Chondrocyte (in vitro differentiated cells): ENCODE data around the gene ADARB1. TPM values are rescaled to one million over a fixed set of nuclear protein-coding genes. Genes with fewer than 3 reads are reported as not detected.

Experiments
- DNase-seq: peaks from one replicate; pipeline ENCODE4 v3.0.0; 2021; ENCODE audit warnings: mixed read lengths, low spot score
- H3K27ac Mint-ChIP-seq: one replicate; pipeline ENCODE4 v1.8.0; 2021; ENCODE audit warnings: mild to moderate bottlenecking, moderate library complexity, mixed read lengths; ENCODE audit not compliant: unreplicated experiment
- H3K27me3 Mint-ChIP-seq: 2 replicates; pipeline ENCODE4 v1.8.0; 2021; ENCODE audit warnings: low read depth, mixed read lengths
- H3K36me3 Mint-ChIP-seq: 2 replicates; pipeline ENCODE4 v1.8.0; 2021; ENCODE audit warnings: low read depth, mixed read lengths
- H3K4me1 Mint-ChIP-seq: 2 replicates; pipeline ENCODE4 v1.8.0; 2021; ENCODE audit warnings: low read depth, mild to moderate bottlenecking, mixed read lengths
- H3K4me3 Mint-ChIP-seq: one replicate; pipeline ENCODE4 v1.8.0; 2021; ENCODE audit warnings: mild to moderate bottlenecking, moderate library complexity, mixed read lengths; ENCODE audit not compliant: unreplicated experiment
- H3K9me3 Mint-ChIP-seq: 2 replicates; pipeline ENCODE4 v1.8.0; 2021; ENCODE audit warnings: low read depth, mixed read lengths
- CTCF ChIP-seq: fragments of 200-600 bp; sonication (generic); IDR thresholded peaks from 2 replicates; pipeline ENCODE4 v1.5.0; 2021; ENCODE audit warnings: antibody characterized with exemption, mild to moderate bottlenecking, moderate library complexity
- total RNA-seq: library from RNA; stranded (reverse); gene quantifications from 3 replicates; pipeline ENCODE4 v1.2.1, GENCODE V29; 2021

ADARB1 gene
- total RNA-seq, 1 donor from 2014 or later = 92.8 TPM

DNA sequence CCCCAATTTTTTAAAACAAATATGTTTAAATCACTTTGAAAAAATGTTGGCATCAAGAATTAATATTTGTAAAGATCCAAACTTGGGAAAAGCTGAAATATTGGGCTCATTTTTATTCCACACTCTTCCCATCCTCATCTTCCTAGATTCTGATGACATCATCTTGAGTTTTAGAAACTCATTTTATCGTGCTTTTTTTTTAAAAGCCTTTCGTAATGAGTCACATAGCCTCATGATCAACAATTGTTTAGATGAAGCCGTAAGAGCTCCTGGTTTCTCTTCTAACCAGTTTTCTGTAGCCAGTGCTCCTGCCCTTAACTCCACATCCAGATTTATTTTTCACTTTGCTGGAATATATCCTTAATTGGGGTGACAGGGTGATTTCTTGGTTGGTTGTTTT is 134.7 kb downstream of the ADARB1 start:
- no peak for TF ChIP-seq CTCF
- Mint-ChIP-seq H3K27ac (no peak overlapping the region), H3K4me1 (peaks cover 8% of the 10 kb centered on the region), H3K4me3 (no peak overlapping the region), H3K9me3 (no peaks in the 10 kb centered on the region), H3K36me3 (peaks cover 36% of the 10 kb centered on the region), H3K27me3 (no peaks in the 10 kb centered on the region)
- no peak for DNase-seq

- no peak for TF ChIP-seq CTCF
- no peak overlapping the region for H3K4me3 Mint-ChIP-seq
- H3K27me3 Mint-ChIP-seq = no peaks in the 10 kb centered on the region
- peak; percentile 61 for DNase-seq
- no peaks in the 10 kb centered on the region for H3K9me3 Mint-ChIP-seq
- H3K27ac Mint-ChIP-seq = no peak overlapping the region
- peaks cover 37% of the 10 kb centered on the region for H3K36me3 Mint-ChIP-seq
- peaks cover 8% of the 10 kb centered on the region for H3K4me1 Mint-ChIP-seq
Measured at GRCh38 chr21:45209685-45210284, 135.4 kb downstream of the ADARB1 start.

DNA sequence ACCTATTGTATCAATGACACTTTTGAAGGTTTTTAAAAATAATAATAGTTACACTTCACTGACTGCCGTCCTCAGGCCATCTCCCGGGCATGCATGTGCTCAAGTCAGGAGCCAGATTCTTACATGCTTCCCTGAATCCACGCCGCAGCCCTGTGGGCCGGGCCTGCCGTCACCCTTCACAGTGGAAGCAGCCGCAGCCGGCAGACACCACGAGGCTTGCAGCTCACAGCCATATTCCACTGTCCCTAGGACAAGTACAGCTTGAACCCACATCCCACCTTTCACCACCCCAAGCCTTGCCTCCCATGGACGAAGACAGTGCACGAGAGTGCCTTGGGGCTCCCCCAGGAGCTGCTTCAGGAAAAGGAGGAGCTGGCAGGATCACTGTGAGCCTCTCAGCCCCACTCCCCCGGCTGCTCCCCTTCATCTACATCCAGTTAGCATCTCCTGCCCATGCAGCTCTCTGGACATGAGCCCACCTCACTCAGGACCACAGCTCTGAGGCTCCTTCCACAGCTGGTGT is 136.1 kb downstream of the ADARB1 start:
- Mint-ChIP-seq H3K4me3 (no peak overlapping the region), H3K9me3 (no peaks in the 10 kb centered on the region), H3K4me1 (peaks cover 8% of the 10 kb centered on the region), H3K36me3 (peaks cover 38% of the 10 kb centered on the region), H3K27me3 (no peaks in the 10 kb centered on the region), H3K27ac (no peak overlapping the region)
- DNase-seq = peak; percentile 50
- TF ChIP-seq CTCF = no peak

- TF ChIP-seq CTCF = no peak
- H3K27me3 Mint-ChIP-seq = no peaks in the 10 kb centered on the region
- no peak for DNase-seq
- no peak overlapping the region for H3K27ac Mint-ChIP-seq
- H3K4me3 Mint-ChIP-seq = no peak overlapping the region
- H3K36me3 Mint-ChIP-seq = peaks cover 38% of the 10 kb centered on the region
- H3K4me1 Mint-ChIP-seq = peaks cover 8% of the 10 kb centered on the region
- H3K9me3 Mint-ChIP-seq = peaks cover 6% of the 10 kb centered on the region
Measured at GRCh38 chr21:45211661-45212060, 137.3 kb downstream of the ADARB1 start.

- Mint-ChIP-seq H3K27ac (no peak overlapping the region), H3K4me3 (no peak overlapping the region), H3K4me1 (peaks cover 19% of the 10 kb centered on the region), H3K27me3 (no peaks in the 10 kb centered on the region), H3K36me3 (peaks cover 42% of the 10 kb centered on the region), H3K9me3 (peaks cover 20% of the 10 kb centered on the region)
- TF ChIP-seq CTCF = no peak
- DNase-seq = no peak
Measured at GRCh38 chr21:45213392-45213791, 139.0 kb downstream of the ADARB1 start.
